Measurements from ENCODE around the gene HNRNPA0. TPM values are rescaled to one million over a fixed set of nuclear protein-coding genes. Genes with fewer than 3 reads are reported as not detected.

Gene HNRNPA0
- total RNA-seq, 4 donors from 2014 or later = 12.6 to 17.0 (median 15.0) TPM

DNA sequence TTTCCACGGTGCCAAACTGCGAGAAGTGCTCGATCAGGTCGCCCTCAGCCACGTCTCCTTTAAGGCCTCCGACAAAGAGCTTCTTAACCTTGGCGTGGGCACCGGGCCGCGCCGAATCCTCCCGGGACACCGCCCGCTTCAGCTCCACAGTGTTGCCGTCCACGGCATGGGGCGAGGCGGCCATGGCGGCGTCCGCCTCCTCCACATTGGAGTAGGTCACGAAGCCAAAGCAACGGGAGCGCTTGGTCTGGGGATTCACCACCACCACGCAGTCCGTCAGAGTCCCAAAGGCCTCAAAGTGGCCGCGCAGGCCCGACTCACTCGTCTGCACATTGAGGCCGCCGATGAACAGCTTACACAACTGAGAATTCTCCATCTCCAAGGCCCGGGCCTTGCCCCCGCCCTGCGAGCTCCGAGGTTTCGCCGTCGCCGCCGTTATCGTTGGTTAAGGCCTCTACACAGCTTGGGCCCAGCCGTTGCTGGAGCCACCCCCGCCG is 424 bp downstream of the HNRNPA0 start:
- TF ChIP-seq EP300 (IDR thresholded peaks at IDR 0.05) (no peak), POLR2A (IDR thresholded peaks at IDR 0.05) (no peak)
- TF ChIP-seq, protein P1, sequence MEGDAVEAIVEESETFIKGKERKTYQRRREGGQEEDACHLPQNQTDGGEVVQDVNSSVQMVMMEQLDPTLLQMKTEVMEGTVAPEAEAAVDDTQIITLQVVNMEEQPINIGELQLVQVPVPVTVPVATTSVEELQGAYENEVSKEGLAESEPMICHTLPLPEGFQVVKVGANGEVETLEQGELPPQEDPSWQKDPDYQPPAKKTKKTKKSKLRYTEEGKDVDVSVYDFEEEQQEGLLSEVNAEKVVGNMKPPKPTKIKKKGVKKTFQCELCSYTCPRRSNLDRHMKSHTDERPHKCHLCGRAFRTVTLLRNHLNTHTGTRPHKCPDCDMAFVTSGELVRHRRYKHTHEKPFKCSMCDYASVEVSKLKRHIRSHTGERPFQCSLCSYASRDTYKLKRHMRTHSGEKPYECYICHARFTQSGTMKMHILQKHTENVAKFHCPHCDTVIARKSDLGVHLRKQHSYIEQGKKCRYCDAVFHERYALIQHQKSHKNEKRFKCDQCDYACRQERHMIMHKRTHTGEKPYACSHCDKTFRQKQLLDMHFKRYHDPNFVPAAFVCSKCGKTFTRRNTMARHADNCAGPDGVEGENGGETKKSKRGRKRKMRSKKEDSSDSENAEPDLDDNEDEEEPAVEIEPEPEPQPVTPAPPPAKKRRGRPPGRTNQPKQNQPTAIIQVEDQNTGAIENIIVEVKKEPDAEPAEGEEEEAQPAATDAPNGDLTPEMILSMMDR (IDR thresholded peaks at IDR 0.05) = no peak
- peak; percentile 37 to 46 for DNase-seq (ENCODE audit: low spot score in 2 of 2)
- WGBS, 2 donors = 0% methylated on average over 45 of the region's 45 CpGs
- peaks cover 0 to 3% (median 0%) of the 10 kb centered on the region in 3 donors for H3K36me3 ChIP-seq
- H3K4me1 ChIP-seq = peaks cover 0 to 46% (median 12%) of the 10 kb centered on the region in 4 donors
- H3K27ac ChIP-seq = peak overlapping the region; percentile 88 to 99 (median 98)
- H3K4me3 ChIP-seq = peak overlapping the region; percentile 52 to 90 (median 84)
- no peaks in the 10 kb centered on the region for H3K9me3 ChIP-seq
- no peaks in the 10 kb centered on the region for H3K27me3 ChIP-seq

DNA sequence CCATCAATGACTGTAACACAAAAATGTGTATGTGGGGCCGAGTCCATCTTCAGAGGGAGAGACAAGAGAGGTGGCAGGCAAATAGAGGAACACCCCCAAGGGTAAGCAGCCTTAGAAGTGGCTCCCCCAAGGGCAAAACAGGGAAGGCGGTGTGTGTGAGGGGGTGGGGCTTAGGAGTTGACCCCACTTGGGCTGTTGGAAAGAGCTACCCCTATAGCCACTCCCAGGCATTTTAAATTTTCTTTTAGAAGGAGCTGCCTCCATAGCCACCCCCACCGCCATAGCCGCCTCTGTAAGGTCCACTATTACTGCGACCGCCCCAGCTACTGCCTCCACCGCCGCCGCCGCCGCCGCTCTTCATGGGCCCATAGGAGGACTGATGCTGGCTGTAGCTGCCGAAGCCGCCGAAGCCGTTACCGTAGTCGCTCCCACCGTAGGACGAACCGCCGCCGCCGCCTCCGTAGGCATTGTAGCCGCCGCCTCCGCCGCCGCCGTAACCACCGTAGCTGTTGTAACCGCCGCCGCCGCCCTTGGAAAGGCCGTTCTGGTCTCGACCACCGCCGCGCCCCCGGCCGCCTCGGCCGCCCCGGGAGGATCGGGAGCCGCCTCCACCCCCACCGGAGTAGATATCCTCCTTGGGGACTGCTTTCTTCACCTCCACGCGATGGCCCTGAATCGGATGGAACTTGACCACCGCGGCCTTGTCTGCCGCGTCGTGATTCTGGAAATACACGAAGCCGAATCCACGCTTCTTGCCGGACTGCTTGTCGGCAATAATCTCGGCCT is 1.1 kb downstream of the HNRNPA0 start:
- no peaks in the 10 kb centered on the region for H3K27me3 ChIP-seq
- peaks cover 0 to 49% (median 12%) of the 10 kb centered on the region in 4 donors for H3K4me1 ChIP-seq
- H3K4me3 ChIP-seq = peak overlapping the region; percentile 52 to 90 (median 84)
- no peaks in the 10 kb centered on the region for H3K9me3 ChIP-seq
- H3K36me3 ChIP-seq = peaks cover 0 to 3% (median 0%) of the 10 kb centered on the region in 3 donors
- peak; percentile 7 to 27 for DNase-seq (ENCODE audit: low spot score in 2 of 2)
- 1% methylated on average over 47 to 49 of the region's 63 CpGs for WGBS, 2 donors
- peak overlapping the region; percentile 88 to 99 (median 98) for H3K27ac ChIP-seq
- no peak for TF ChIP-seq POLR2A (IDR thresholded peaks at IDR 0.05)
- TF ChIP-seq, protein P1 (IDR thresholded peaks at IDR 0.05) = no peak
- no peak for TF ChIP-seq EP300 (IDR thresholded peaks at IDR 0.05)

DNA sequence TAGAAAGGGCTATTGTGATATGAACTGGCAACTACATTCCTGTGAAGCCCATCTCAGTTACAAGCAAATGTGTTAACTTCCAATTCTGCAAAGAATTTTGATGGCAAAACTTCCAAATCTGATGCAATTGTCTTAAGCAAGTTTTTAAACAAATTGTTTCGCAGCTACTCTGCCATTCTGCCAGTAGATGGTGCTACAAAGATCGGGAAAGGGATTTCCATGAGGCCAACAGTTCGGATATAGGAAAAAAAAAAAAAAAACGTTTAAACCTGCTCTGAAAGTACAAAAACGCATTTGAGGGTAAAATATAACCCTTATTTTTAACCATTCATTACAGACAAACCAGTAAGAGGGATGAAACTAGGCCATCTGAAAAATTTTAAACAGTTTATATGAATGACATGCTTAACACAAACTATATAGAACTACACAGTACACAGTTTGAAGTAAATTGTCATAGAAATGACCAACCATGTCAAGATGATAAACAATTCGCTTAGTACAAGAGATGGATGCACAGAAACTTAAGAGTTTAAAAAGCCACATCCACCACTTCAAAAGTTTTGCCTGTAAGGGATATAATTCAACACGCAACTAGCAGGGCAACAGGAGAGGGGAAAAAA is 2.2 kb downstream of the HNRNPA0 start:
- TF ChIP-seq EP300 (IDR thresholded peaks at IDR 0.05) (peak; percentile 37 to 49), POLR2A (IDR thresholded peaks at IDR 0.05) (no peak)
- TF ChIP-seq, protein P1 (IDR thresholded peaks at IDR 0.05) = peak; percentile 56 to 74 (median 73)
- H3K4me3 ChIP-seq = peak overlapping the region; percentile 52 to 90 (median 84)
- H3K4me1 ChIP-seq = peaks cover 0 to 49% (median 12%) of the 10 kb centered on the region in 4 donors
- H3K36me3 ChIP-seq = peaks cover 0 to 3% (median 0%) of the 10 kb centered on the region in 3 donors
- H3K27me3 ChIP-seq = no peaks in the 10 kb centered on the region
- H3K9me3 ChIP-seq = no peaks in the 10 kb centered on the region
- WGBS, 2 donors = 4 to 5% methylated on average over 7 of the region's 7 CpGs
- H3K27ac ChIP-seq = peak overlapping the region; percentile 88 to 99 (median 98)
- peak in 1 of 2 donors; percentile 42 for DNase-seq (ENCODE audit: low spot score in 2 of 2)

DNA sequence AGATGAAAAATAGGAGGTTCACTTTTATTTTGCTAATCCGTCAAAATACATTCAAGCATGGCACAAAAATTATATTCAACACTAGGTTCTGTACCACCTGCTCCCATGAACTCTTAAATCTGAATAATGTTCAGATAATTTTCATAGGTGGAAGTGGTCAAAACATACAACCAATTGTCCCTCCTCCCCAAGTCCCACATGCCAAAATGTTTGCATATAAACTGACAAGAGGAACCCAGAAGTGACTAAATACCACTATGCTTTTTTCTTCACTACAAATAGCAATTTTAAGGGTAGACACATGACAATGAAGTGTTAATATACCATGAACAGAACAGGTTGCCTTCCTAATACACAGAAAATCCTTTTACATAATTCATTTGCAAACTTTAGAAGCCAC is 3.7 kb downstream of the HNRNPA0 start:
- Histone ChIP-seq H3K4me1 (peaks cover 0 to 48% (median 12%) of the 10 kb centered on the region in 4 donors), H3K9me3 (no peaks in the 10 kb centered on the region), H3K36me3 (peaks cover 0 to 3% (median 0%) of the 10 kb centered on the region in 3 donors), H3K4me3 (no peak overlapping the region), H3K27ac (no peak overlapping the region), H3K27me3 (no peaks in the 10 kb centered on the region)
- 55 to 74% methylated on average over 1 of the region's 1 CpG for WGBS, 2 donors
- no peak for DNase-seq (ENCODE audit: low spot score in 2 of 2)
- TF ChIP-seq, protein P1 (IDR thresholded peaks at IDR 0.05) = no peak
- TF ChIP-seq EP300 (IDR thresholded peaks at IDR 0.05) (no peak), POLR2A (IDR thresholded peaks at IDR 0.05) (no peak)
